Neural progenitor cell (in vitro differentiated cells): ENCODE data around the gene MMP21. TPM values are rescaled to one million over a fixed set of nuclear protein-coding genes. Genes with fewer than 3 reads are reported as not detected.

ENCODE experiments used
- DNase-seq: peaks from one replicate; pipeline ENCODE4 v3.0.0-alpha.2; 2016; ENCODE audit warnings: low spot score
- H2AFZ ChIP-seq: fragments of 200-600 bp; sonication (generic); replicated peaks from 2 replicates; pipeline ENCODE4 v1.6.1; 2016; ENCODE audit warnings: antibody characterized with exemption
- H3F3A ChIP-seq: fragments of 200-600 bp; sonication (generic); 2 replicates; pipeline ENCODE4 v1.6.1; 2016; ENCODE audit warnings: antibody characterized with exemption, low read depth
- H3K27ac ChIP-seq: fragments of 200-600 bp; sonication (generic); 2 replicates; pipeline ENCODE4 v1.5.1; 2016; ENCODE audit warnings: mild to moderate bottlenecking
- H3K27me3 ChIP-seq: fragments of 200-600 bp; sonication (generic); 2 replicates; pipeline ENCODE4 v1.6.1; 2016; ENCODE audit warnings: mild to moderate bottlenecking, moderate library complexity
- H3K36me3 ChIP-seq: fragments of 200-600 bp; sonication (generic); 2 replicates; pipeline ENCODE4 v1.5.1; 2016
- H3K4me1 ChIP-seq: fragments of 200-600 bp; sonication (generic); 2 replicates; pipeline ENCODE4 v1.6.1; 2016; ENCODE audit warnings: mixed run types
- H3K4me2 ChIP-seq: fragments of 200-600 bp; sonication (generic); 2 replicates; pipeline ENCODE4 v1.6.1; 2016
- H3K4me3 ChIP-seq: fragments of 200-600 bp; sonication (generic); 2 replicates; pipeline ENCODE4 v1.5.1; 2016
- H3K79me2 ChIP-seq: fragments of 200-600 bp; sonication (generic); 2 replicates; pipeline ENCODE4 v1.6.1; 2016; ENCODE audit warnings: low read depth
- H3K9ac ChIP-seq: fragments of 200-600 bp; sonication (generic); 2 replicates; pipeline ENCODE4 v1.6.1; 2016
- H3K9me3 ChIP-seq: fragments of 200-600 bp; sonication (generic); 2 replicates; pipeline ENCODE4 v1.5.1; 2016; ENCODE audit warnings: low read depth
- H4K20me1 ChIP-seq: fragments of 200-600 bp; sonication (generic); 2 replicates; pipeline ENCODE4 v1.6.1; 2016; ENCODE audit warnings: low read depth
- H3K27ac Mint-ChIP-seq: 3 replicates; pipeline ENCODE4 v1.8.0; 2021; ENCODE audit warnings: mixed read lengths
- H3K27me3 Mint-ChIP-seq: 2 replicates; pipeline ENCODE4 v1.8.0; 2022; ENCODE audit warnings: low read depth, mild to moderate bottlenecking, inconsistent platforms, moderate library complexity, mixed read lengths; ENCODE audit not compliant: insufficient read depth
- H3K36me3 Mint-ChIP-seq: 3 replicates; pipeline ENCODE4 v1.8.0; 2021; ENCODE audit warnings: mixed read lengths
- H3K4me1 Mint-ChIP-seq: 3 replicates; pipeline ENCODE4 v1.8.0; 2021; ENCODE audit warnings: mixed read lengths
- H3K4me3 Mint-ChIP-seq: 3 replicates; pipeline ENCODE4 v1.8.0; 2021; ENCODE audit warnings: mild to moderate bottlenecking, moderate library complexity, mixed read lengths
- H3K9me3 Mint-ChIP-seq: 3 replicates; pipeline ENCODE4 v1.8.0; 2020; ENCODE audit warnings: mixed read lengths
- CTCF ChIP-seq: fragments of 200-600 bp; sonication (generic); IDR thresholded peaks from 2 replicates; pipeline ENCODE4 v1.5.1; 2017; ENCODE audit warnings: antibody characterized with exemption, mild to moderate bottlenecking
- EZH2 ChIP-seq: fragments of 200-600 bp; sonication (generic); IDR thresholded peaks from 2 replicates; pipeline ENCODE4 v1.6.1; 2017; ENCODE audit warnings: antibody characterized with exemption, mild to moderate bottlenecking, moderate library complexity
- EZH2phosphoT487 ChIP-seq: fragments of 200-600 bp; sonication (generic); IDR thresholded peaks from 2 replicates; pipeline ENCODE4 v1.6.1; 2017; ENCODE audit warnings: antibody characterized with exemption
- total RNA-seq: library from RNA; depleted of rRNA; stranded (reverse); fragments of >200 nt; gene quantifications from 2 replicates; pipeline ENCODE4 v1.2.3, GENCODE V29; 2015; ENCODE audit warnings: low replicate concordance

MMP21 gene
- total RNA-seq, 1 donor from 2014 or later, result not detected

- no peak overlapping the region for H2AFZ ChIP-seq
- peaks cover 23% of the 10 kb centered on the region for H3K36me3 ChIP-seq
- H3K4me3 ChIP-seq, result no peak overlapping the region
- H3K4me2 ChIP-seq, result peak overlapping the region; percentile 31
- Mint-ChIP-seq H3K4me1 (peaks cover 22% of the 10 kb centered on the region), H3K27ac (no peak overlapping the region), H3K4me3 (peak overlapping the region; percentile 49), H3K27me3 (no peaks in the 10 kb centered on the region), H3K9me3 (no peaks in the 10 kb centered on the region), H3K36me3 (peaks cover 44% of the 10 kb centered on the region)
- H4K20me1 ChIP-seq, result peaks cover 7% of the 10 kb centered on the region
- no peaks in the 10 kb centered on the region for H3K9me3 ChIP-seq
- peak overlapping the region; percentile 68 for H3K27ac ChIP-seq
- DNase-seq, result peak; percentile 29
- TF ChIP-seq EZH2 (no peak), CTCF (no peak), EZH2phosphoT487 (no peak)
- peaks cover 21% of the 10 kb centered on the region for H3F3A ChIP-seq
- no peaks in the 10 kb centered on the region for H3K27me3 ChIP-seq
- H3K79me2 ChIP-seq, result peaks cover 3% of the 10 kb centered on the region
- peaks cover 26% of the 10 kb centered on the region for H3K4me1 ChIP-seq
- no peak overlapping the region for H3K9ac ChIP-seq
Observed at GRCh38 chr10:125761961-125762360, 13.7 kb downstream of the MMP21 start.

GRCh38 chr10:125757742-125758141 is 17.9 kb downstream of the MMP21 start:
- Histone ChIP-seq H3K79me2 (peaks cover 3% of the 10 kb centered on the region), H3K27ac (no peak overlapping the region), H3K9me3 (no peaks in the 10 kb centered on the region), H3K27me3 (no peaks in the 10 kb centered on the region), H3K9ac (no peak overlapping the region), H3K4me1 (peaks cover 22% of the 10 kb centered on the region), H3K4me3 (no peak overlapping the region), H4K20me1 (peaks cover 7% of the 10 kb centered on the region), H2AFZ (no peak overlapping the region), H3K36me3 (peaks cover 23% of the 10 kb centered on the region), H3K4me2 (no peak overlapping the region), H3F3A (peaks cover 21% of the 10 kb centered on the region)
- Mint-ChIP-seq H3K9me3 (no peaks in the 10 kb centered on the region), H3K36me3 (peaks cover 49% of the 10 kb centered on the region), H3K4me3 (no peak overlapping the region), H3K27me3 (no peaks in the 10 kb centered on the region), H3K4me1 (peaks cover 16% of the 10 kb centered on the region), H3K27ac (no peak overlapping the region)
- no peak for TF ChIP-seq EZH2phosphoT487
- no peak for TF ChIP-seq CTCF
- no peak for TF ChIP-seq EZH2
- no peak for DNase-seq

- peaks cover 19% of the 10 kb centered on the region for H3K4me1 ChIP-seq
- H3K9me3 Mint-ChIP-seq, result no peaks in the 10 kb centered on the region
- H3K4me1 Mint-ChIP-seq, result peaks cover 10% of the 10 kb centered on the region
- H3K9ac ChIP-seq, result no peak overlapping the region
- H3K36me3 ChIP-seq, result peaks cover 28% of the 10 kb centered on the region
- no peaks in the 10 kb centered on the region for H3K27me3 ChIP-seq
- H3K79me2 ChIP-seq, result peaks cover 3% of the 10 kb centered on the region
- H3K4me2 ChIP-seq, result no peak overlapping the region
- H3K9me3 ChIP-seq, result no peaks in the 10 kb centered on the region
- peaks cover 14% of the 10 kb centered on the region for H3F3A ChIP-seq
- no peak overlapping the region for H3K4me3 Mint-ChIP-seq
- no peaks in the 10 kb centered on the region for H3K27me3 Mint-ChIP-seq
- TF ChIP-seq EZH2, result no peak
- no peak for TF ChIP-seq CTCF
- no peak for TF ChIP-seq EZH2phosphoT487
- no peak for DNase-seq
- H4K20me1 ChIP-seq, result peaks cover 3% of the 10 kb centered on the region
- peaks cover 50% of the 10 kb centered on the region for H3K36me3 Mint-ChIP-seq
- no peak overlapping the region for H2AFZ ChIP-seq
- no peak overlapping the region for H3K27ac Mint-ChIP-seq
- no peak overlapping the region for H3K4me3 ChIP-seq
- H3K27ac ChIP-seq, result no peak overlapping the region
Observed at GRCh38 chr10:125756853-125757487, 18.7 kb downstream of the MMP21 start.
